Neural cell (in vitro differentiated cells): ENCODE data around the gene ESRRB. TPM values are rescaled to one million over a fixed set of nuclear protein-coding genes. Genes with fewer than 3 reads are reported as not detected.

ENCODE experiments used
- H2AFZ ChIP-seq: fragments of 200-600, 300-800 bp; sonication (generic), shearing (Covaris generic); 2 replicates; pipeline ENCODE4 v1.6.0; 2014; ENCODE audit warnings: low read depth, mild to moderate bottlenecking, antibody characterized with exemption, low read length, moderate library complexity
- H3F3A ChIP-seq: fragments of 200-600 bp; shearing (Covaris generic); 2 replicates; pipeline ENCODE4 v1.6.1; 2016; ENCODE audit warnings: mild to moderate bottlenecking, moderate library complexity, mixed read lengths, antibody characterized with exemption, low read length; ENCODE audit not compliant: insufficient read depth, poor library complexity, severe bottlenecking
- H3K27ac ChIP-seq: fragments of 200-600, 300-800 bp; sonication (generic), shearing (Covaris generic); 2 replicates; pipeline ENCODE4 v1.5.1; 2014; ENCODE audit warnings: mild to moderate bottlenecking, low read length, moderate library complexity
- H3K27me3 ChIP-seq: fragments of 300-800, 200-600 bp; sonication (generic), shearing (Covaris generic); 2 replicates; pipeline ENCODE4 v1.6.0; 2014; ENCODE audit warnings: mild to moderate bottlenecking, low read depth, low read length, moderate library complexity; ENCODE audit not compliant: insufficient read depth
- H3K36me3 ChIP-seq: fragments of 300-800, 200-600 bp; sonication (generic), shearing (Covaris generic); 2 replicates; pipeline ENCODE4 v1.5.1; 2014; ENCODE audit warnings: mild to moderate bottlenecking, antibody characterized with exemption, low read length, moderate library complexity; ENCODE audit not compliant: insufficient read depth
- H3K4me2 ChIP-seq: fragments of 300-800, 200-600 bp; sonication (generic), shearing (Covaris generic); 2 replicates; pipeline ENCODE4 v1.6.0; 2014; ENCODE audit warnings: mild to moderate bottlenecking, low read length
- H3K4me3 ChIP-seq: fragments of 300-800, 200-600 bp; sonication (generic), shearing (Covaris generic); 2 replicates; pipeline ENCODE4 v1.5.1; 2014; ENCODE audit warnings: mild to moderate bottlenecking, low read length, moderate library complexity
- H3K79me2 ChIP-seq: fragments of 200-600 bp; shearing (Covaris generic); replicated peaks from 2 replicates; pipeline ENCODE4 v1.6.0; 2014; ENCODE audit warnings: mild to moderate bottlenecking, low read length, moderate library complexity; ENCODE audit not compliant: insufficient read depth
- H3K9ac ChIP-seq: fragments of 300-800, 200-600 bp; sonication (generic), shearing (Covaris generic); 2 replicates; pipeline ENCODE4 v1.6.1; 2016; ENCODE audit warnings: mild to moderate bottlenecking, low read length, mixed read lengths
- H3K9me2 ChIP-seq: fragments of 200-600 bp; shearing (Covaris generic); 2 replicates; pipeline ENCODE4 v1.6.1; 2016; ENCODE audit warnings: mild to moderate bottlenecking, low read length, mixed read lengths; ENCODE audit not compliant: insufficient read depth
- H3K9me3 ChIP-seq: fragments of 200-600, 300-800 bp; sonication (generic), shearing (Covaris generic); 2 replicates; pipeline ENCODE4 v1.6.1; 2016; ENCODE audit warnings: mild to moderate bottlenecking, mixed run types, low read length, moderate library complexity, mixed read lengths
- H4K20me1 ChIP-seq: fragments of 200-600 bp; shearing (Covaris generic); 2 replicates; pipeline ENCODE4 v1.6.1; 2016; ENCODE audit warnings: mild to moderate bottlenecking, mixed run types; ENCODE audit not compliant: insufficient read depth
- EP300 ChIP-seq: fragments of 450-650 bp; conservative IDR thresholded peaks from 2 replicates; pipeline ENCODE4 v1.6.1; 2014; ENCODE audit warnings: antibody characterized with exemption, mild to moderate bottlenecking, moderate library complexity; ENCODE audit not compliant: poor library complexity, severe bottlenecking
- EZH2 ChIP-seq: fragments of 200-600, 300-800 bp; shearing (Covaris generic), sonication (generic); IDR thresholded peaks from 2 replicates; pipeline ENCODE4 v1.6.1; 2014; ENCODE audit warnings: antibody characterized with exemption, low read length, borderline replicate concordance, mild to moderate bottlenecking; ENCODE audit not compliant: insufficient read depth, poor library complexity, severe bottlenecking
- MXI1 ChIP-seq: fragments of 450-650 bp; conservative IDR thresholded peaks from 2 replicates; pipeline ENCODE4 v1.6.1; 2014; ENCODE audit warnings: antibody characterized with exemption, mild to moderate bottlenecking; ENCODE audit not compliant: poor library complexity, severe bottlenecking
- POLR2AphosphoS5 ChIP-seq: IDR thresholded peaks from 2 replicates; pipeline ENCODE4 v1.6.1; 2012
- RAD21 ChIP-seq: fragments of 450-650 bp; conservative IDR thresholded peaks from 2 replicates; pipeline ENCODE4 v1.6.1; 2014; ENCODE audit warnings: antibody characterized with exemption, mild to moderate bottlenecking, moderate library complexity
- SMC3 ChIP-seq: fragments of 450-650 bp; conservative IDR thresholded peaks from 2 replicates; pipeline ENCODE4 v1.6.1; 2014; ENCODE audit warnings: antibody characterized with exemption, mild to moderate bottlenecking, moderate library complexity; ENCODE audit not compliant: poor library complexity
- TAF1 ChIP-seq: IDR thresholded peaks from 2 replicates; pipeline ENCODE4 v1.6.1; 2012; ENCODE audit warnings: low read depth
- polyA plus RNA-seq: library from polyadenylated mRNA; depleted of rRNA; stranded (reverse); fragments of >200 nt; gene quantifications from 2 replicates; pipeline ENCODE4 v1.2.3, GENCODE V29; 2014
- TF ChIP-seq, protein P1 (sequence below): IDR thresholded peaks from 2 replicates; pipeline ENCODE4 v1.6.1; 2012; ENCODE audit warnings: borderline replicate concordance
- TF ChIP-seq, protein P2 (sequence below): fragments of 450-650 bp; IDR thresholded peaks from 2 replicates; pipeline ENCODE4 v1.5.1; 2014; ENCODE audit warnings: antibody characterized with exemption, mild to moderate bottlenecking, moderate library complexity; ENCODE audit not compliant: poor library complexity, severe bottlenecking

The ESRRB gene
- polyA plus RNA-seq, 1 donor from 2014 or later: 0.59 TPM

DNA sequence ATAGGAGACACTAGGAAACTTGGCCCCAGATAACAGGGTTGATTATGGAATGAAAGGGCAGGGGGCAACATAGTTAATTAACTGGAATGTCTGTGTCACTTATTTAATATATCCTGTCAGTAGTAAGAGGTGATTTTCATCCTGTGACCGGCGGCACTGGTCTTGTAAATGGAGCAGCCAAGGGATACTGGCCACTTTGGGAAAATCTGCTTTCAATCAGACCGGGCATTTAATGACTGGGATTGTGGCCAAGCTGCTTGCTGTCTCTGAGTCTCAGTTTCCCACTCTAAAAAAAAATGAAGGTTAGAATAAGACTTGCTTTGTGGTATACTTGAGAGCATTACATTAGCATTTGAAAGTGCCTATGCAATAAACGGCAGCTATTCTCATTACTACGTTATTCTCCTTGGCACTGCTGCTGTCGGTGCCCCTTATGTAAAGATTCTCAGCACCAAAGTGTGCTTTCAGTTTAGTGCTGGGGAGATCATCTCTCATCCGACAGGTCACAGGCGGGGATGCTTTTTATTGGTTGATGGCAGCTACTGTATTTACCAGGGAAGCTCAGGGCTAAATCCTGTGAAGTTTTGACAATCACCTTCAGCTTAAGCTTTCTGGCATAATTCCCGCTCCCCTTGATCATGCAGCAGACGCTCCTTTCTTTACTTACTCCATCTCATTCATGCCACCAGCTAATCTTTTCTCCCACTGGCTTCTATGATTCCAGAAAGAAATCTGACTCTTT, 162.1 kb downstream of the ESRRB start:
- Histone ChIP-seq H3K79me2 (no peaks in the 10 kb centered on the region), H3K4me3 (no peak overlapping the region), H3K36me3 (no peaks in the 10 kb centered on the region), H3F3A (no peaks in the 10 kb centered on the region), H3K9me2 (no peaks in the 10 kb centered on the region), H3K27ac (no peak overlapping the region), H3K9me3 (no peaks in the 10 kb centered on the region), H3K4me2 (no peak overlapping the region), H3K9ac (no peak overlapping the region), H4K20me1 (no peaks in the 10 kb centered on the region), H2AFZ (no peak overlapping the region), H3K27me3 (no peaks in the 10 kb centered on the region)
- TF ChIP-seq RAD21: no peak
- no peak for TF ChIP-seq EZH2
- TF ChIP-seq, protein P1, sequence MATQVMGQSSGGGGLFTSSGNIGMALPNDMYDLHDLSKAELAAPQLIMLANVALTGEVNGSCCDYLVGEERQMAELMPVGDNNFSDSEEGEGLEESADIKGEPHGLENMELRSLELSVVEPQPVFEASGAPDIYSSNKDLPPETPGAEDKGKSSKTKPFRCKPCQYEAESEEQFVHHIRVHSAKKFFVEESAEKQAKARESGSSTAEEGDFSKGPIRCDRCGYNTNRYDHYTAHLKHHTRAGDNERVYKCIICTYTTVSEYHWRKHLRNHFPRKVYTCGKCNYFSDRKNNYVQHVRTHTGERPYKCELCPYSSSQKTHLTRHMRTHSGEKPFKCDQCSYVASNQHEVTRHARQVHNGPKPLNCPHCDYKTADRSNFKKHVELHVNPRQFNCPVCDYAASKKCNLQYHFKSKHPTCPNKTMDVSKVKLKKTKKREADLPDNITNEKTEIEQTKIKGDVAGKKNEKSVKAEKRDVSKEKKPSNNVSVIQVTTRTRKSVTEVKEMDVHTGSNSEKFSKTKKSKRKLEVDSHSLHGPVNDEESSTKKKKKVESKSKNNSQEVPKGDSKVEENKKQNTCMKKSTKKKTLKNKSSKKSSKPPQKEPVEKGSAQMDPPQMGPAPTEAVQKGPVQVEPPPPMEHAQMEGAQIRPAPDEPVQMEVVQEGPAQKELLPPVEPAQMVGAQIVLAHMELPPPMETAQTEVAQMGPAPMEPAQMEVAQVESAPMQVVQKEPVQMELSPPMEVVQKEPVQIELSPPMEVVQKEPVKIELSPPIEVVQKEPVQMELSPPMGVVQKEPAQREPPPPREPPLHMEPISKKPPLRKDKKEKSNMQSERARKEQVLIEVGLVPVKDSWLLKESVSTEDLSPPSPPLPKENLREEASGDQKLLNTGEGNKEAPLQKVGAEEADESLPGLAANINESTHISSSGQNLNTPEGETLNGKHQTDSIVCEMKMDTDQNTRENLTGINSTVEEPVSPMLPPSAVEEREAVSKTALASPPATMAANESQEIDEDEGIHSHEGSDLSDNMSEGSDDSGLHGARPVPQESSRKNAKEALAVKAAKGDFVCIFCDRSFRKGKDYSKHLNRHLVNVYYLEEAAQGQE: no peak
- no peak for TF ChIP-seq MXI1
- no peak for TF ChIP-seq SMC3
- no peak for TF ChIP-seq EP300
- TF ChIP-seq POLR2AphosphoS5: no peak
- TF ChIP-seq, protein P2, sequence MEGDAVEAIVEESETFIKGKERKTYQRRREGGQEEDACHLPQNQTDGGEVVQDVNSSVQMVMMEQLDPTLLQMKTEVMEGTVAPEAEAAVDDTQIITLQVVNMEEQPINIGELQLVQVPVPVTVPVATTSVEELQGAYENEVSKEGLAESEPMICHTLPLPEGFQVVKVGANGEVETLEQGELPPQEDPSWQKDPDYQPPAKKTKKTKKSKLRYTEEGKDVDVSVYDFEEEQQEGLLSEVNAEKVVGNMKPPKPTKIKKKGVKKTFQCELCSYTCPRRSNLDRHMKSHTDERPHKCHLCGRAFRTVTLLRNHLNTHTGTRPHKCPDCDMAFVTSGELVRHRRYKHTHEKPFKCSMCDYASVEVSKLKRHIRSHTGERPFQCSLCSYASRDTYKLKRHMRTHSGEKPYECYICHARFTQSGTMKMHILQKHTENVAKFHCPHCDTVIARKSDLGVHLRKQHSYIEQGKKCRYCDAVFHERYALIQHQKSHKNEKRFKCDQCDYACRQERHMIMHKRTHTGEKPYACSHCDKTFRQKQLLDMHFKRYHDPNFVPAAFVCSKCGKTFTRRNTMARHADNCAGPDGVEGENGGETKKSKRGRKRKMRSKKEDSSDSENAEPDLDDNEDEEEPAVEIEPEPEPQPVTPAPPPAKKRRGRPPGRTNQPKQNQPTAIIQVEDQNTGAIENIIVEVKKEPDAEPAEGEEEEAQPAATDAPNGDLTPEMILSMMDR: no peak
- TF ChIP-seq TAF1: no peak

DNA sequence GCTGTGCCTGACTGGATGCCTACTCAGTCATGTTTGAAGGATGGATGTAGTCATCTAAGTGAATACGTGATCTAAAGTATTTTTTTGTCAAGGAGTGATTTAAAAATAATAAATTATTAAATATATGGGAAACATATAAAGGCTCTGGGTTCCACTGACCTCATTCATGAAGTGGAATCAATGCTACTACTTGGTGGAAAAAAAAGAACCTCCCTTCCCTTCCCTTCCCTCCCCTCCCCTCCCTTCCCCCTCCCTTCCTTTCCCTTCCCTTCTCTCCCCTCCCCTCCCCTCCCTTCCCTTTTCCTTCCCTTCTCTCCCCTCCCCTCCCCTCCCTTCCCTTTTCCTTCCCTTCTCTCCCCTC, 162.7 kb downstream of the ESRRB start:
- Histone ChIP-seq H3K9ac (no peak overlapping the region), H3K79me2 (no peaks in the 10 kb centered on the region), H3K4me3 (no peak overlapping the region), H3K27me3 (no peaks in the 10 kb centered on the region), H3K9me2 (no peaks in the 10 kb centered on the region), H3F3A (no peaks in the 10 kb centered on the region), H2AFZ (no peak overlapping the region), H3K27ac (no peak overlapping the region), H4K20me1 (no peaks in the 10 kb centered on the region), H3K36me3 (no peaks in the 10 kb centered on the region), H3K4me2 (no peak overlapping the region), H3K9me3 (no peaks in the 10 kb centered on the region)
- TF ChIP-seq EP300 (no peak), EZH2 (no peak), SMC3 (no peak), TAF1 (no peak), RAD21 (no peak), POLR2AphosphoS5 (no peak), MXI1 (no peak)
- TF ChIP-seq, protein P1: no peak
- TF ChIP-seq, protein P2: no peak
